NK-92 (cell line): ENCODE data around the gene C1GALT1.

ENCODE experiments used
- DNase-seq: peaks from one replicate; lab custom pipeline; 2025; ENCODE audit not compliant: unreplicated experiment; lab: John Stamatoyannopoulos, UW

C1GALT1 gene

GRCh38 chr7:7265081-7266075 is 83.0 kb downstream of the C1GALT1 start:
- no peak for DNase-seq

- no peak for DNase-seq
Observed at GRCh38 chr7:7266257-7266881, 84.0 kb downstream of the C1GALT1 start.

GRCh38 chr7:7271094-7271874 is 88.9 kb downstream of the C1GALT1 start:
- DNase-seq: no peak

- DNase-seq: no peak
Observed at GRCh38 chr7:7272294-7272693, 90.0 kb downstream of the C1GALT1 start.

- no peak for DNase-seq
Observed at GRCh38 chr7:7274782-7275181, 92.4 kb downstream of the C1GALT1 start.

GRCh38 chr7:7276161-7276560 is 93.8 kb downstream of the C1GALT1 start:
- DNase-seq: no peak

GRCh38 chr7:7290429-7291122 is 108.2 kb downstream of the C1GALT1 start:
- DNase-seq: no peak

- DNase-seq: no peak
Observed at GRCh38 chr7:7292085-7292484, 109.7 kb downstream of the C1GALT1 start.

- no peak for DNase-seq
Observed at GRCh38 chr7:7292608-7293007, 110.3 kb downstream of the C1GALT1 start.

- DNase-seq: no peak
Observed at GRCh38 chr7:7293092-7293491, 110.7 kb downstream of the C1GALT1 start.

GRCh38 chr7:7294911-7295310 is 112.6 kb downstream of the C1GALT1 start:
- DNase-seq: no peak
